Gastroesophageal sphincter (tissue), 4 donors: ENCODE results near the gene ARHGAP26. TPM values are rescaled to one million over a fixed set of nuclear protein-coding genes. Genes with fewer than 3 reads are reported as not detected.

Experiments used
- ATAC-seq: fragments of 150-250 bp; one replicate; pipeline ENCODE4 v1.9.1; 2016; ENCODE audit warnings: mild to moderate bottlenecking, moderate library complexity
- H3K27ac ChIP-seq, 4 donors: fragments of 200-600 bp; sonication (generic) in 3 of 4; 1 replicate in 3 of 4; 2 replicates in 1 of 4; pipeline ENCODE4 v1.5.1; 2016 to 2019
- H3K27me3 ChIP-seq: fragments of 200-600 bp; sonication (generic); one replicate; pipeline ENCODE4 v1.5.1; 2019
- H3K36me3 ChIP-seq, 2 donors: fragments of 200-600 bp; sonication (generic); one replicate each; pipeline ENCODE4 v1.5.1; 2019; ENCODE audit warnings: control low read depth in 1 of 2
- H3K4me1 ChIP-seq, 3 donors: fragments of 200-600 bp; sonication (generic); 1 replicate in 2 of 3; 2 replicates in 1 of 3; pipeline ENCODE4 v1.5.1; 2016 to 2019; ENCODE audit warnings: control low read depth in 2 of 3
- H3K4me3 ChIP-seq, 2 donors: fragments of 200-600 bp; sonication (generic); one replicate each; pipeline ENCODE4 v1.5.1; 2019; ENCODE audit warnings: mild to moderate bottlenecking in 1 of 2, moderate library complexity in 1 of 2
- H3K9me3 ChIP-seq, 3 donors: fragments of 200-600 bp; sonication (generic); one replicate each; pipeline ENCODE4 v1.5.1; 2017 to 2019; ENCODE audit warnings: control low read depth in 2 of 3
- CTCF ChIP-seq, 4 experiments: fragments of 200-600 bp in 2 of 4; fragments of 450-650 bp in 2 of 4; sonication (generic) in 1 of 4; IDR thresholded peaks; one replicate each; pipeline ENCODE4 v1.5.1; 2017 to 2019; ENCODE audit warnings: antibody characterized with exemption in 4 of 4, mild to moderate bottlenecking in 2 of 4, moderate library complexity in 2 of 4
- EP300 ChIP-seq: sonication (generic); formaldehyde crosslinking; IDR thresholded peaks from one replicate; pipeline ENCODE4 v1.6.1; 2017; ENCODE audit warnings: antibody characterized with exemption, mild to moderate bottlenecking
- POLR2A ChIP-seq, 2 donors: fragments of 450-650 bp; IDR thresholded peaks; one replicate each; pipeline ENCODE4 v1.6.1; 2017; ENCODE audit warnings: antibody characterized with exemption in 2 of 2, mild to moderate bottlenecking in 2 of 2, moderate library complexity in 1 of 2
- POLR2AphosphoS5 ChIP-seq: sonication (generic); formaldehyde crosslinking; IDR thresholded peaks from one replicate; pipeline ENCODE4 v1.6.1; 2017; ENCODE audit warnings: antibody characterized with exemption
- WGBS, 2 donors: methylation state at CpG; one replicate each; pipeline ENCODE4 v1.1.5; 2018; ENCODE audit warnings: low coverage in 1 of 2; 5-methylcytosine and 5-hydroxymethylcytosine counted together
- total RNA-seq, 4 donors: library from RNA; depleted of rRNA; stranded (reverse); fragments of >200 nt; gene quantifications; one replicate each; pipeline ENCODE4 v1.1.0, GENCODE V29; 2016

The ARHGAP26 gene
- total RNA-seq, 4 donors from 2014 or later: 15.2 to 41.7 (median 31.7) TPM

DNA sequence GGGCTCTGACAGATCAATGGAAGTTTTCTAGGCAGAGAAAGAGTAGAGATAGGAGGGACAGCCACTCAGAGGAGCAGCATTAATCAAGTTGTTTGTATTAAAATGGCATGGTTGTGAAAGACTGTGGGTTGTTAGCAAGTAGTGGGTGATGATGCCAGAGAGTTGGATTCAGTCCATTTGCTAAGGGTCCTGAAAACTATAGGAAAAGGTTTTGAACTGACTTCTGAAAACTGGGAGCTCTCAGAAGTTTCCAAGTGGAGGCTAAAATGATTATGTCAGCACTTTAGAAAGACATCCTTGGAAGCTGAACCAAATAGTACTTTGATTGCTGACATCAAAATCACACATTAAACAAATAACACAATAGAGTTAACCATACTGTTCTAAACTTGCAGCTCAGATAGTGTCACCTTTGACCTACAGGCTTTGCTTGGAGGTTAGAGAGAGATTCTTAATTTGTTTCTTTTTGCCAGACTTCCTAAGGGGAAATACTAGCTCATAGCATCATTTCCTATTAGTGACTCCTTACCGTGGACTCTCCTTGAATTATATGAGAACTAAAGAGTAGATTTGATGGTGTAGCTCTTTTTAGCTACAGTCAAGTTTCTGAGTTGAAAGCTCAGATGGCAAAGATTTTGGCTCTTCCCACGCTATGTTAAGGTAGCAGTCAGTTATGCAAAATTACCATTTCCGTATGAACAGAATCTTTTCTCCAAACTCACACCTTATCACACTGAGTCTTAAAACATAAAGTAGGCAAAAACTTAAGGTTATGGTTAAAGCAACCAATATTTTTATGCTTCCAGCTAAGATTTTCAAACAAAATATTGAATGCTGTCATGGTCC is 356.2 kb downstream of the ARHGAP26 start:
- TF ChIP-seq POLR2AphosphoS5 (no peak), POLR2A (IDR thresholded peaks at IDR 0.05) (no peak), CTCF (IDR thresholded peaks at IDR 0.05) (no peak), EP300 (no peak)
- peaks cover 0 to under 1% of the 10 kb centered on the region in 2 donors for H3K36me3 ChIP-seq
- H3K27ac ChIP-seq: no peak overlapping the region
- no peak overlapping the region for H3K4me3 ChIP-seq
- H3K9me3 ChIP-seq: no peaks in the 10 kb centered on the region
- peaks cover 0 to 48% (median 5%) of the 10 kb centered on the region in 3 donors for H3K4me1 ChIP-seq
- WGBS, 2 donors: 70 to 81% methylated on average over 3 of the region's 3 CpGs
- ATAC-seq: no peak
- H3K27me3 ChIP-seq: no peaks in the 10 kb centered on the region

DNA sequence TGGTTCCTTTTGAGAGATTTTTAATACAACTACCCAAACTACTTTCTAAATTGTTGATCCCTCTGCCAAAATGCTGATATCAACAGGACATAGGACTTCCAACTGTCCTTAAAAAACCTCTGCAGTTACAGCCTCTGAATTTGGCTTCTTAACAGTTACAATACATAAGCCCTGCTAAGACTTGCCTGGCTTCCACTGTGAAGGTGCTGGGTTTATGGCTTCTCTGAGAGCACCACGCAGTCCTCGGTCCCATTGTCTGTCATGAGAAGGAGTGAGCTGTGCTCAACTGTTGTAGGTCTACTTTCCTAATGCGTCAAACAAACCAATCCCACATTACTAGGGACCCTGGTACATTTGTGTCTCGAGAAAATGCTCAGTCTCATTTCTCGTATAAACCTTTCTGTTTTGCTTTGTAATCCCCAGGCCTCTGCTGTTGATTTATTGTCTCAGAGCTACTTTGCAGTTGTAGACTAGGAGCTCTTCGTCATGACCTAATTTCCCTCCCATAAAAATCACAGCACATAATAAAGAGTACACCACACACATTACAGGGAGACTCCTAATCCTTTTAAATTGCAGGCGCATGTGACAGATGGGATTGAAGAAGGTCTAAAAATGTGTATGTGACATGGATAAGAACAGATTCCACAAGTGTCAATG is 358.4 kb downstream of the ARHGAP26 start:
- Histone ChIP-seq H3K4me1 (peaks cover 0 to 52% (median 5%) of the 10 kb centered on the region in 3 donors), H3K4me3 (no peak overlapping the region), H3K36me3 (no peaks in the 10 kb centered on the region), H3K9me3 (no peaks in the 10 kb centered on the region), H3K27ac (peak overlapping the region in 2 of 4 donors; percentile 31 to 40), H3K27me3 (no peaks in the 10 kb centered on the region)
- 59 to 62% methylated on average over 3 to 6 of the region's 7 CpGs for WGBS, 2 donors
- TF ChIP-seq EP300 (no peak), POLR2AphosphoS5 (peak; percentile 3), POLR2A (IDR thresholded peaks at IDR 0.05) (no peak)
- no peak for ATAC-seq

DNA sequence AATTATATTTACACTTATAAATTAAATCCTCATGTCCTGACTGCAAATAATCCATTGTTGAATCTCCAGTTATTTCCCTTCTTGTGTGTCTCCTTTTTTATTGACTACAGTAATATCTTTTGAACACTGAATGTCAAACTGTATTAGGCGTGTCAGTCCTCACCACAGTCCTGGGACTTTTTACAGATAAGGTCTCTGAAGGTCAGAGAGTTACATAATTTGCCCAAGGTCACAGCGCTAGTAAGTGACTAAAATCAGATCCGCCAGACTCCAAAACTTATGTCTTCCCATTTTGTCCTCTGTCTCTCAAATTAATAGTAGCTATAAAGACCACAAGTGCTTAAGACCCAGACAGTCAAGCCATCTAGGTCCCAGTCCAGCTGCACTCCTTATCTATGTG is 359.0 kb downstream of the ARHGAP26 start:
- no peak overlapping the region for H3K27ac ChIP-seq
- WGBS, 2 donors: 100% methylated on average over 3 of the region's 3 CpGs
- no peak for ATAC-seq
- no peaks in the 10 kb centered on the region for H3K27me3 ChIP-seq
- no peak overlapping the region for H3K4me3 ChIP-seq
- peaks cover 0 to 57% (median 5%) of the 10 kb centered on the region in 3 donors for H3K4me1 ChIP-seq
- TF ChIP-seq CTCF (IDR thresholded peaks at IDR 0.05): no peak
- no peak for TF ChIP-seq POLR2A (IDR thresholded peaks at IDR 0.05)
- no peak for TF ChIP-seq POLR2AphosphoS5
- TF ChIP-seq EP300: no peak
- no peaks in the 10 kb centered on the region for H3K9me3 ChIP-seq
- H3K36me3 ChIP-seq: peaks cover 0 to 5% of the 10 kb centered on the region in 2 donors

- Histone ChIP-seq H3K27ac (no peak overlapping the region), H3K4me1 (peaks cover 0 to 60% (median 5%) of the 10 kb centered on the region in 3 donors), H3K36me3 (peaks cover 0 to 13% of the 10 kb centered on the region in 2 donors), H3K27me3 (no peaks in the 10 kb centered on the region), H3K9me3 (no peaks in the 10 kb centered on the region), H3K4me3 (no peak overlapping the region)
- no peak for TF ChIP-seq POLR2AphosphoS5
- TF ChIP-seq CTCF (IDR thresholded peaks at IDR 0.05): no peak
- no peak for TF ChIP-seq EP300
- no peak for TF ChIP-seq POLR2A (IDR thresholded peaks at IDR 0.05)
- WGBS, 2 donors: 76 to 96% methylated on average over 4 to 5 of the region's 5 CpGs
- ATAC-seq: no peak
These were observed 359.9 kb downstream of the ARHGAP26 start for GRCh38 chr5:143129910-143130612.

DNA sequence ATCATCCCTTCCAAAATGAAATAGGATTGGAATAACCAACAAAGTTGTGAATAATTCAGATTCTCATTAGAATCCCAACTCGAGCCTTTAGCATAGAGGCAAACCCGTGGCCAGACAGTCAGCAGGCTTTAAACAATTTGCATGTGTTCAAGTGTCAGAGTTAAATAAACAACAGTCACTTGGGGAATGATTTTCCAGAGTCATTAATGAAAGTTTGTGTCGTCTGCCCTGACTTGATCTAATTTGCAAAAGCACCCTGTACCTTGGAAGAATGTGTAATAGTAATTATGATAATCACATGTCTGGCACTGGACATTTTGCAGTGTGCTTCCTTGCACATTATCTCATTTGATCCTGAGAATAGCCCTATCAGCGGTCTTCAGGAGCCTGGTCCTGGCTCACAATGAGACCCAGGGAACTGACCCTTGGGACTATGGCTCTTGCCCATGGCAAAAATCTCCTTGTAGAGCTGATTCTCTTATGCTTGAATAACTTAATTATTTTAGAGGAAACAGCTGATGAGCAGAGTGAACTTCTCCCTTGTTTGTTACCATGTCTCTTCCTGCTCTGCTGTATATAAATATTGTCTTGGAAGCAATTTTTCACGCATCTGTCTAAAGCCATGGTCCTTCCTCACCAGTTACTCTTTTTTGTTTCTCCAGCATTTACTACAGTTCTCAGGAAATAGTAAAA is 360.6 kb downstream of the ARHGAP26 start:
- H3K4me1 ChIP-seq: peaks cover 0 to 58% (median 5%) of the 10 kb centered on the region in 3 donors
- 40 to 73% methylated on average over 3 to 5 of the region's 5 CpGs for WGBS, 2 donors
- TF ChIP-seq EP300 (no peak), POLR2A (IDR thresholded peaks at IDR 0.05) (no peak), POLR2AphosphoS5 (no peak), CTCF (IDR thresholded peaks at IDR 0.05) (no peak)

More for the DNA sequence above, 360.6 kb downstream of the ARHGAP26 start:
- H3K9me3 ChIP-seq: no peaks in the 10 kb centered on the region
- no peaks in the 10 kb centered on the region for H3K27me3 ChIP-seq
- no peak overlapping the region for H3K4me3 ChIP-seq
- H3K27ac ChIP-seq: no peak overlapping the region
- H3K36me3 ChIP-seq: peaks cover 0 to 18% of the 10 kb centered on the region in 2 donors
- no peak for ATAC-seq
